Fibroblast of lung (primary cell): ENCODE measurements around the gene ANKRD24. TPM values are rescaled to one million over a fixed set of nuclear protein-coding genes. Genes with fewer than 3 reads are reported as not detected.

Experiments
- polyA plus RNA-seq, 2 donors: library from polyadenylated mRNA; depleted of rRNA in 1 of 2; stranded (reverse) in 1 of 2; unstranded in 1 of 2; fragments of >200 nt; gene quantifications; 2 replicates each; pipeline ENCODE4 v1.2.1, GENCODE V29; 2011 to 2012; ENCODE audit warnings: missing spikeins in 1 of 2
- total RNA-seq: library from RNA; depleted of rRNA; stranded (reverse); fragments of >200 nt; gene quantifications from 2 replicates; pipeline ENCODE4 v1.2.1, GENCODE V29; 2014

Gene ANKRD24
- total and polyA plus RNA-seq, 2 donors (not counting 1 experiment from before 2014, with no cell fraction given), result 0.14 to 2.3 TPM

Other genes starting within 250 kb of the ANKRD24 start
- gene NMRK2, start 249.6 kb upstream of the ANKRD24 start, total RNA-seq, result not detected in 2 replicates
- not detected in 2 replicates for gene NMRK2, start 249.6 kb upstream of the ANKRD24 start, polyA plus RNA-seq
- 113 and 114 TPM in 2 replicates for gene DAPK3, start 211.6 kb upstream of the ANKRD24 start, total RNA-seq
- 68.0 and 69.8 TPM in 2 replicates for gene DAPK3, start 211.6 kb upstream of the ANKRD24 start, polyA plus RNA-seq
- gene EEF2, start 197.2 kb upstream of the ANKRD24 start, total RNA-seq, result 2,646 and 3,813 TPM in 2 replicates
- gene EEF2, start 197.2 kb upstream of the ANKRD24 start, polyA plus RNA-seq, result 976 and 986 TPM in 2 replicates
- 12.1 and 14.9 TPM in 2 replicates for gene PIAS4, start 175.0 kb upstream of the ANKRD24 start, total RNA-seq
- gene PIAS4, start 175.0 kb upstream of the ANKRD24 start, polyA plus RNA-seq, result 6.6 and 7.3 TPM in 2 replicates
- 11.8 and 17.7 TPM in 2 replicates for gene ZBTB7A, start 115.8 kb upstream of the ANKRD24 start, total RNA-seq
- gene ZBTB7A, start 115.8 kb upstream of the ANKRD24 start, polyA plus RNA-seq, result 4.7 and 4.9 TPM in 2 replicates
- gene MAP2K2, start 58.6 kb upstream of the ANKRD24 start, total RNA-seq, result 159 and 177 TPM in 2 replicates
- 61.6 and 100 TPM in 2 replicates for gene MAP2K2, start 58.6 kb upstream of the ANKRD24 start, polyA plus RNA-seq
- 0.17 TPM in 1 of 2 replicates, not detected in the other for gene CREB3L3, start 29.1 kb upstream of the ANKRD24 start, total RNA-seq
- gene CREB3L3, start 29.1 kb upstream of the ANKRD24 start, polyA plus RNA-seq, result not detected in 2 replicates
- 9.2 and 10.0 TPM in 2 replicates for gene SIRT6, start 126 bp upstream of the ANKRD24 start, total RNA-seq
- 8.8 and 11.0 TPM in 2 replicates for gene SIRT6, start 126 bp upstream of the ANKRD24 start, polyA plus RNA-seq
- gene EBI3, start 46.8 kb downstream of the ANKRD24 start, total RNA-seq, result not detected in 2 replicates
- gene EBI3, start 46.8 kb downstream of the ANKRD24 start, polyA plus RNA-seq, result 0.05 and 0.14 TPM in 2 replicates
- 12.6 and 14.7 TPM in 2 replicates for gene YJU2, start 64.4 kb downstream of the ANKRD24 start, total RNA-seq
- gene YJU2, start 64.4 kb downstream of the ANKRD24 start, polyA plus RNA-seq, result 10.7 and 16.3 TPM in 2 replicates
- not detected in 2 replicates for gene SHD, start 96.6 kb downstream of the ANKRD24 start, total RNA-seq
- gene SHD, start 96.6 kb downstream of the ANKRD24 start, polyA plus RNA-seq, result not detected in 2 replicates
- gene TMIGD2, start 119.7 kb downstream of the ANKRD24 start, total RNA-seq, result not detected in 2 replicates
- not detected in 2 replicates for gene TMIGD2, start 119.7 kb downstream of the ANKRD24 start, polyA plus RNA-seq
- 8.7 and 10.1 TPM in 2 replicates for gene FSD1, start 121.9 kb downstream of the ANKRD24 start, total RNA-seq
- gene FSD1, start 121.9 kb downstream of the ANKRD24 start, polyA plus RNA-seq, result 4.6 and 7.1 TPM in 2 replicates
- gene STAP2, start 156.1 kb downstream of the ANKRD24 start, total RNA-seq, result 4.4 and 4.8 TPM in 2 replicates
- gene STAP2, start 156.1 kb downstream of the ANKRD24 start, polyA plus RNA-seq, result 1.7 and 2.2 TPM in 2 replicates
- 6.4 and 7.1 TPM in 2 replicates for gene MPND, start 160.9 kb downstream of the ANKRD24 start, total RNA-seq
- gene MPND, start 160.9 kb downstream of the ANKRD24 start, polyA plus RNA-seq, result 2.7 and 3.8 TPM in 2 replicates
- gene SH3GL1, start 217.9 kb downstream of the ANKRD24 start, total RNA-seq, result 20.3 and 23.9 TPM in 2 replicates
- gene SH3GL1, start 217.9 kb downstream of the ANKRD24 start, polyA plus RNA-seq, result 44.9 and 58.7 TPM in 2 replicates
- 3.9 and 5.9 TPM in 2 replicates for gene CHAF1A, start 220.0 kb downstream of the ANKRD24 start, total RNA-seq
- gene CHAF1A, start 220.0 kb downstream of the ANKRD24 start, polyA plus RNA-seq, result 5.9 and 15.4 TPM in 2 replicates